Activated T-cell treated with anti-CD3 and anti-CD28 coated beads, Interleukin-2, amount 50 U/mL, for 24 hours (primary cell): ENCODE data around the gene IFNA13.
A peak's percentile ranks its signal among the peaks of the same experiment; 100 is the strongest.
"Not testable (repeated sequence)": the region's sequence is repeated elsewhere in the genome, so short reads cannot be mapped to it uniquely, and the experiment has no call there.

Source experiments
- DNase-seq: peaks from one replicate; pipeline ENCODE4 v3.0.0-alpha.2; 2020
- H3K27ac Mint-ChIP-seq: 2 replicates; pipeline ENCODE4 v1.8.0; 2020; ENCODE audit warnings: mild to moderate bottlenecking, mixed read lengths
- H3K27me3 Mint-ChIP-seq: 2 replicates; pipeline ENCODE4 v1.8.0; 2020; ENCODE audit warnings: mixed read lengths
- H3K36me3 Mint-ChIP-seq: 2 replicates; pipeline ENCODE4 v1.8.0; 2020; ENCODE audit warnings: low read depth, mixed read lengths
- H3K4me1 Mint-ChIP-seq: 2 replicates; pipeline ENCODE4 v1.8.0; 2020; ENCODE audit warnings: low read depth, mixed read lengths
- H3K4me3 Mint-ChIP-seq: 2 replicates; pipeline ENCODE4 v1.8.0; 2020; ENCODE audit warnings: mild to moderate bottlenecking, moderate library complexity, mixed read lengths
- H3K9me3 Mint-ChIP-seq: 2 replicates; pipeline ENCODE4 v1.8.0; 2020; ENCODE audit warnings: mixed read lengths

The IFNA13 gene

DNA sequence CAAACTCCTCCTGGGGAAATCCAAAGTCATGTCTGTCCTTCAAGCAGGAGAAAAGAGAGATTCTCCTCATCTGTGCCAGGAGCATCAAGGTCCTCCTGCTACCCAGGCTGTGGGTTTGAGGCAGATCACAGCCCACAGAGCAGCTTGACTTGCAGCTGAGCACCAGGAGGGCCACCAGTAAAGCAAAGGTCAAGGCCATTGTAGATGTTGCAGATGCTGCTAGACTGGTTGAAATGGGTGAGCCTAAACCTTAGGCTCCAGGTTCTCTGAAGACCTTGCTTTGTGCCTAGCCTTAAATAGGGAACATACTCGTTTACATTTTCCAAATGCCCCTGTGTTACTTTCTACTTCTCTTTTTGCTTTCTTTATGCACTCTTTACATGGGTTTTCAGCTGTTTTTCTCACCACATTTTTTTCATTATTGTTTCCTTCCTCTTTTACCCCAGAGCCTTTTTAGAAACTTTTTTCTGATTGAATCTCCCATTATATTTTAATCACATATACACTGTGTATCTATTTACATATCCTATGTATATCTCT, 17.3 kb upstream of the IFNA13 start, which contains the start of gene IFNA2:
TSS of gene IFNA2 (minus strand) at position 268 of the 540 bp plus-strand sequence. CDS start at position 199, 69 bp downstream.
- H3K27me3 Mint-ChIP-seq = peaks cover 48% of the 10 kb centered on the region
- no peaks in the 10 kb centered on the region for H3K36me3 Mint-ChIP-seq
- H3K27ac Mint-ChIP-seq = no peak within 1 kb of the TSS
- no peak within 1 kb of the TSS for H3K4me3 Mint-ChIP-seq
- peaks cover 16% of the 10 kb centered on the region for H3K4me1 Mint-ChIP-seq
- DNase-seq = no peak
- H3K9me3 Mint-ChIP-seq = no peaks in the 10 kb centered on the region

DNA sequence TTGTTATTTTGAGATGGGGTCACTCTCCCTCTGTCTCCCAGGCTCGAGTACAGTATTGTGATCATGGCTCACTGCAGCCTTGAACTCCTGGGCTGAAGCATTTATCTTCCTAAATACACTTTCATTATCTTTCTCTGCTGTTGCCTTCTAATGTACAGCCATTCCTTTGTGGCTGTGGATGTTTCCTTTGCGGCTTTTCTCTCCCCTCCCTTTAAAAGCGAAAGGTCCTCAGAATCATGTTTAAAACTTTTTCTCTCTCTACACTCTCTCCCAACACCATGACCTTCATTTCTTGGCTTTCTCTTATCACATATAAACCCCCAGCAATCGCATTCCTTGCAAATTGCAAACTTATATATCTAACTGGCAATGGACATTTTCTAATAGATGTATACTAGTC, 15.8 kb upstream of the IFNA13 start:
- no peak overlapping the region for H3K27ac Mint-ChIP-seq
- peaks cover 50% of the 10 kb centered on the region for H3K27me3 Mint-ChIP-seq

DNA sequence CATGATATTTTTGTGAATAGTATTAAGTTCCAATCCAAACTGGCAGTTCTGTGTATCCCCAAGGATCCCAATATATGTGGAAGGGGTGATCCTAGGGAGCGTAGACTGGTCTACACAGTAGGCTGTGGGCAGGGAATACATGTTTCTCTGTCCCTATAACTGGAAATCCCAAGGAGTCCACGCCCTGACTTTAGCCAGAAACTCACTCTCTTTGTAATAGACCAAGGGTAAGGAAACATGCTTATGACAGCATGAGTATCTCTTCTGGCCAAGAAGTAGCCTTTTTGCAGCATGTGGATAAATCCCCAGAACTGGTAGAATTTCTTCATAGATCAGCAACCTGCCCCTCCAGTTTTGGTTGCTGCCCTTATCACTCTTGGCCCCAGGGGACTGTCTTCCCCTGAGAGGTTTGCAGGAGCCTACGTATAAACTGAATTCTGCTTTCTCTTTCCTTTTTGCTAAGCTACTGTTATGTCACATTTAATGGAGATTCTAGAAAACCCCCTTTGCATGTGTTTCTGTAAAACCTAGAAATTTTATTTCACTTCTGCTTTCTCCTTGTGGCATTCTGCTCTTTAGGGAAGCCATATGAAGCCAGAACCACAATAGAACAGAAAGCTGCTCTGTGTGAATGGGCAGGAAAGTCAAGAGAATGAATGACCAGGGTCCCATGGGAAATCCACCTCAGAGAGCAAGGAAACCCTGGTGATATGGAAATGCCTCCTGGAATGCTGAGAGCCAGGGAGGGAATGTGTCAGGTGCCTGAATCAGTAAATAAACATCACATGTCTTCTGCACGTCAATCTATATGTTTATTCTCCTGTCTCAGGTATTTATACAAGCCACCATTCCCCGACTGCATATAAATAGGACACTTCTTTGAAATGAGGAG, 13.8 kb upstream of the IFNA13 start:
- no peaks in the 10 kb centered on the region for H3K9me3 Mint-ChIP-seq
- H3K4me1 Mint-ChIP-seq = peaks cover 16% of the 10 kb centered on the region
- peaks cover 56% of the 10 kb centered on the region for H3K27me3 Mint-ChIP-seq
- H3K4me3 Mint-ChIP-seq = no peak overlapping the region
- no peaks in the 10 kb centered on the region for H3K36me3 Mint-ChIP-seq
- no peak overlapping the region for H3K27ac Mint-ChIP-seq
- DNase-seq = no peak

More for the DNA sequence above, 15.8 kb upstream of the IFNA13 start:
- Mint-ChIP-seq H3K36me3 (no peaks in the 10 kb centered on the region), H3K4me3 (no peak overlapping the region), H3K9me3 (no peaks in the 10 kb centered on the region), H3K4me1 (peaks cover 16% of the 10 kb centered on the region)
- no peak for DNase-seq

DNA sequence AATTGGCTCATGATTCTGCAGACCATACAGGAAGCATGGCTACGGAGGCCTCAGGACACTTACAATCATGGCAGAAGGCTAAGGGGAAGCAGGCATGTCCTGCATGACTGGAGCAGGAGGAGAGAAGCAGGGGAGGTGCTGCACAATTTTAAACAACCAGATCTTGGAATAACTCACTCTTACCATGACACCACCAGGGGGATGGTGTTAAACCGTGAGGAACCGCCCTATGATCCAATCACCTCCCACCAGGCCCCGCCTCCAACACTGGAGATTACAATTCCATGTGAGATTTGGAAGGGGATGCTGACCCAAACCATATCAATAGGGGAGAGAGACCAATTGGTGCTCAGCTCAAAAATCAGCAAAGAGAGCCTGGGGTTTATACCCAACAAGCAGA, 3.6 kb upstream of the IFNA13 start:
- not testable (repeated sequence) for H3K4me3 Mint-ChIP-seq, H3K4me1 Mint-ChIP-seq, H3K9me3 Mint-ChIP-seq, H3K27ac Mint-ChIP-seq, H3K36me3 Mint-ChIP-seq, DNase-seq
- H3K27me3 Mint-ChIP-seq = peaks cover 23% of the 10 kb centered on the region

DNA sequence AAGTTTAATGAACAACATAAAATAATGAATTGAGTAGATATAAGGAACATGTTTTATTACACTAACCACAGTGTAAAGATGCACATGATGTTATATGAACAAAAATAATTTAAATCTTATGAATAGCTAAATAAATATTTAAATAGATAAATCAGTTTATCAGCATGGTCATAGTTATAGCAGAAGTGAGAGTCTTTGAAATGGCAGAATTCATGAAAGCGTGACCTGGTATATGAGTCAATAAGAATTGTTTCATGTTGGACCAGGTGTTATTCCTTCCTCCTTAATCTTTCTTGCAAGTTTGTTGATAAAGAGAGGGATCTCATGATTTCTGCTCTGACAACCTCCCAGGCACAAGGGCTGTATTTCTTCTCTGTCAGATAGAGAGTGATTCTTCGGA, 688 bp downstream of the IFNA13 start:
- not testable (repeated sequence) for H3K9me3 Mint-ChIP-seq, DNase-seq, H3K4me1 Mint-ChIP-seq, H3K36me3 Mint-ChIP-seq, H3K4me3 Mint-ChIP-seq, H3K27ac Mint-ChIP-seq
- peaks cover 42% of the 10 kb centered on the region for H3K27me3 Mint-ChIP-seq

DNA sequence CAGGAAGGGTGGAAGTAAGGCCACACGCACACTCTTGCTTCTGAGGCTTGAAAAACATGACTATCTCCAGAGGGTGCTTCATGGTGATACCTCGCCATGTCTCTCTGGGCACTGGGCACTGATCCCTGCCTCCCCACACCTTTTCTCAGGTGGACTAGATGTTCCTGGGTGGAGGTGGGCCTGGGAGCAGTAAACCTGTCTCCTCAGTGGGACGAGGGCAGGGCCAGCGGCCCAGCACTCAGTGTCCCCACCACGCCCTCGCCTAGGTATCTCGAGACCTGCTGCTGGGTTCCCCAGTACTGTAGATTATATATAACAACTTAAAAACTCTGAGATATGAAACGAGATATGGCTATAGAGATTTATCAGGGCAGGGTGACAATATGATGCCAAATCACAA, 5.6 kb downstream of the IFNA13 start:
- Mint-ChIP-seq H3K4me3 (no peak overlapping the region), H3K27me3 (peaks cover 36% of the 10 kb centered on the region), H3K36me3 (no peaks in the 10 kb centered on the region), H3K27ac (no peak overlapping the region), H3K4me1 (peaks cover 16% of the 10 kb centered on the region), H3K9me3 (no peaks in the 10 kb centered on the region)
- no peak for DNase-seq

DNA sequence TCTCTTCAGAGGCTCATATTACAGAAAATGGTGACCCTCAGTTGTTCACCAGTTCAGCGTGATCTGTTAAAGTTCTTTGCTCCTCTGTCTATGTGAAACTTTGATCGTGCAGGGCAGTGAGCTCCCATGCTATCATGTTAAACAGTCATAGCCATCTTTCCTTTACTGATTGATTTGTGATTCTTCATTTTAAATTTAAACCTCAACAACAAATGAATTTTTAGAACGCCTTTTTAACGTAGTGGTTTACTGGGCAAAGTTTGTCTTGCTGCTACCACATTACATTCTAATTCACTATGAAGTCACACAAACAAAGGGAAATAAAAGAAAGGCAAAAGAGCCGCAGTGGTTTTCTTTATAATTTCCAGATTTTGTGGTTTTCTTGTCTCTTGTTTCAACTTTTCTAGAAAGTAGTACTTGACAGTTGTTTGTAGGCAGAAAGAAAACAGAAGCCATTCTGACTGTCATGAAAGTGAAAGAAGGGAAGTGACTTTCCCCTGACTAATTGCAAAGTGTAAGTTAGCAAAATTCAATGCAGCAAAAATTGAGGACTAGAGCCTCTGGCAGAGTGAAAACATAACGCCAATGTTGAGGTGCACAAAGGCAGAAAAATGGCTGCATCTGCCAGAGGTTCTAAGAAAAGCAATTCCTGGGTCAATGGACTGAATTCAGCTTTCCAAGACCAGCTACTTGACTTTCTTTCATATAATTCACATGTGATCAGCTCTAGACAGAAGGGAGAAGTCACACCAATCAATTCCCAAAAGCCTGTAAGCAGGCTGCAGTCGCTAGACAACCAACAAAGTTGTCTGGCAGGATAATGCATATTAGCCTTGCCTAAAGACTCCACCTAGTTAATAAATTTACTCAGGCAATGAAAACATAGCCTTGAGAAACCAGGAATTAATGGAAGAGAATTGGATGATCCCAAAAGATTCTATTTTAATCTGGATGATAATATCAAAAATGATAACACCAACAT, 10.1 kb downstream of the IFNA13 start:
- no peak for DNase-seq
- peaks cover 10% of the 10 kb centered on the region for H3K9me3 Mint-ChIP-seq
- H3K27me3 Mint-ChIP-seq = peaks cover 26% of the 10 kb centered on the region
- H3K27ac Mint-ChIP-seq = peak overlapping the region; percentile 79
- H3K4me3 Mint-ChIP-seq = peak overlapping the region; percentile 49
- H3K36me3 Mint-ChIP-seq = no peaks in the 10 kb centered on the region
- peaks cover 21% of the 10 kb centered on the region for H3K4me1 Mint-ChIP-seq

DNA sequence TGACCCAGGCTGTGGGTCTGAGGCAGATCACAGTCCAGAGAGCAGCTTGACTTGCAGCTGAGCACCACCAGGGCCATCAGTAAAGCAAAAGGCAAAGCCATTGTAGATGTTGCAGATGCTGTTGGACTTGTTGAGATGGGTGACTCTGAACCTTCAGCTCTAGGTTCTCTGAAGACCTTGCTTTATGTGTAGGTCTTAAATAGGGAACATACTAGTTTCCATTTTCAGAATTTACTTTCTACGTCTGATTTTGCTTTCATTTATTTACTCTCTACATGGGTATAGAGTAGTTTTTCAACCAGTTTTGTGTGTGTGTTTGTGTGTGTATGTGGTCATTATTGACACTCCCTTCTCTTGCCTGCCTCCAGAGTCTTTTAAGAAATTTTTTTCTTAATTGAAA, 17.1 kb downstream of the IFNA13 start, which contains the start of gene IFNA6:
TSS of gene IFNA6 (minus strand) at position 101 of the 400 bp plus-strand sequence. CDS start at position 101, 0 bp downstream.
- no peak for DNase-seq
- Mint-ChIP-seq H3K27me3 (peaks cover 40% of the 10 kb centered on the region), H3K4me3 (no peak within 1 kb of the TSS), H3K4me1 (no peaks in the 10 kb centered on the region), H3K36me3 (no peaks in the 10 kb centered on the region), H3K27ac (no peak within 1 kb of the TSS), H3K9me3 (peaks cover 10% of the 10 kb centered on the region)

DNA sequence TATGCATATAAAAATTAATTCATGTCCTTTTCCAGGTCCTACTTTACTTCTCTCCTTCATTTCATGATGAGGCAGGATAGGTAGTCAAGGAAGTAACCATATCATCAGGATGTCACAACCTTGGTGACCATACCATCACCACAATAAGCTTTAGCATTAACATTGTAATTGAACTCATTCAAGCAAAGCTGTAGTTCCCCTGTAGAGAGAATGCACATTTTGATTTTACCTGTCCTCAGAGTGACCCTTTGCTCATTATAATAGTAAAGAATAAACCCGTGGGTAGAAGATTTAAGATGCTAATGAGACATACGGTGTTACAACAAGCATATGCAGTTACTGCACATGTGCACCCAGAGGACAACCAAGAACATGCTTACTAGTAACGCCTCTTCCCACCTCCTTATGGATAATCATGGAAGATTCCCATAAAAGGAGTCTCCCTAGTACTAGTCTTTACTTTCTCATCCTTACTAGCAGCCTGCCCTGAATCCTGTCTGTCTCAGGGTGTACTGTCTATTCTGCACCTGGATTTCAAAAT, 19.4 kb downstream of the IFNA13 start:
- H3K4me1 Mint-ChIP-seq = no peaks in the 10 kb centered on the region
- H3K4me3 Mint-ChIP-seq = no peak overlapping the region
- no peak overlapping the region for H3K27ac Mint-ChIP-seq
- no peak for DNase-seq
- H3K27me3 Mint-ChIP-seq = peaks cover 42% of the 10 kb centered on the region
- no peaks in the 10 kb centered on the region for H3K36me3 Mint-ChIP-seq
- H3K9me3 Mint-ChIP-seq = peaks cover under 1% of the 10 kb centered on the region

DNA sequence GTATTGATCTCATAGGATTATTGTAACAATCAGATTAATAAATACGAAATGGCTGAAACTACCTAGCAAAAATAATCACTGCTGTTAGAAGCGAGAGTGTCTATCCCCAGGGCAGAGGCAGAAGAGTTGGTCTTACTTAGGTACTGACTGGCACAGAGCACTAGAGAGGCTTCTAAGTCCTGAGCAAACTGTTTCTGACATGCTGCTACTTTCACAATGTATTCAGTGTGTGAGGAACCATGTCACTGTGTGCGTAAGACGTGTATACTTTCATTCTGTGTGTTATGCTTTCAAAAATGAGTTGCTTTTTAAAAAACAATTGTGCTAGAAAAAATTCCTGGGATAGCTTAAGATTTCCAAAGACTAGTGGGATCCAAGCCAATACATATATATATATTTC, 27.1 kb downstream of the IFNA13 start:
- H3K4me1 Mint-ChIP-seq = peaks cover 9% of the 10 kb centered on the region
- no peak overlapping the region for H3K27ac Mint-ChIP-seq
- peaks cover 2% of the 10 kb centered on the region for H3K9me3 Mint-ChIP-seq
- DNase-seq = no peak
- H3K27me3 Mint-ChIP-seq = peaks cover 33% of the 10 kb centered on the region
- H3K4me3 Mint-ChIP-seq = no peak overlapping the region
- no peaks in the 10 kb centered on the region for H3K36me3 Mint-ChIP-seq

DNA sequence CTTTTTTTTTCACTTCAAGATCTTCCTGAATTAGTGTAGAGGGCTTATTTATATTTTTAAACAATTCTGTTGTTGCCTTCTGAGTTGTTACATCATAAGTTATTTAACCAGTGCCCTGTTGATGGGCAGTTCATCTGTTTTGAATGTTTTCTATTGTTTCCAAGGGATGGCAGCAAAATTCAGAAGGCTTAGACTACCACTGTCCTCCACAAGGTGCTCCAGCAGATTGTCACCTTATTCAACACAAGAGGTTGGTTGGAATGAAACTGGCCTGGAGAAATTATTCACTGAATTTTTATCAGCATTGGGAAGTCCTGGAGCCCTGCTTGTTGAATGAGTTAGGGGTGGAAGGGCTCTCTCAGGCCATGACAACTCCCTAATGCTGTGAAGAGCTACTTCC, 31.4 kb downstream of the IFNA13 start:
- Mint-ChIP-seq H3K27ac (no peak overlapping the region), H3K27me3 (no peaks in the 10 kb centered on the region), H3K36me3 (peaks cover 35% of the 10 kb centered on the region), H3K4me1 (peaks cover 41% of the 10 kb centered on the region), H3K4me3 (peak overlapping the region; percentile 91), H3K9me3 (no peaks in the 10 kb centered on the region)
- no peak for DNase-seq

DNA sequence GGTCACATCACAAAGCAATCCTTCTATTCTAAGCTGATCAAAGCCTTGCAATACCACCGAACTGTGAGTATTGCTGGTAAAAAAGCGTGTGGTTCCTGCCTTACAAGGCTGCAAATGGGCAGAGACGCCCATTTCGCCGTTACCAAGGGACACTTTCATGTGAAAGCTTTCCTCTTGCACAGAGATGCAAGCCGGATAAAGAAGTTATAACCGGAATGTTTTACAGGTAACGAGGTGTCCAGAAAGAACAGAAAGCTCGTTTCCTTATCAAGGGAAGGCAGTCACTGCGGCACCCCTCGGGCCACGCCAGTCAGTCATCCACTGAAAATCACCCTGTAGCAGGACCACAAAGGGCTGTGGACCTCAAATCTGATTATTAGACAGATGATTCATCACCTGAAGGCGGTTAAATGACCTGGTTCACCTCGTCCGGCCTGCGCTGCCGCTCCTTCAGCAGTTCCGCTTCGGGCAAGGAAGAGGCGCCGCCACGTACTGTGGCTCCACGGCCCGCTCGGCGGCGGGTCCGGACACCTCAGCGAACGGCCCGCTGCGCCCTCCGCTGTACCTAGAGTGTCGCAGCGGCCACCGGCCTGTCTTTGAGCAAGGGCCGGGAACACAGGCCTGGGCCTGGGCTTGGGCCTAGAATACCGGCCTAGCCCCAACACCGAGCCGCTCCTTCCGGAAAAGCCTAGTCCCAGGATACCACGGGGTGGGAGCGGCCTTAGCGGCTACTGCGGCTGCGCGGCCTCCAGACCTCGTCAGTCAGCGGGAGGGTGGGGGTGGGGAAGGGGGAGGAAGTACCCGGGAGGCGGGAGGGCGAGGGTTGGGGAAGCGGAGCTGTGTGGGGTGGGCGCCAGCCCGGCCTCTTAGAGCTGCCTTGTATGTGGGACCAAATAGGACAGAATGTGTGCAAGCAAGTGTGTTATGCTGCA, 32.9 kb downstream of the IFNA13 start, which contains the start of gene KLHL9:
TSS of gene KLHL9 (minus strand) at position 704 of the 932 bp plus-strand sequence. CDS start at position 159, 545 bp downstream.
- Mint-ChIP-seq H3K27ac (peak within 1 kb of the TSS; percentile 97), H3K4me3 (peak within 1 kb of the TSS; percentile 91), H3K27me3 (no peaks in the 10 kb centered on the region), H3K36me3 (peaks cover 48% of the 10 kb centered on the region), H3K9me3 (no peaks in the 10 kb centered on the region), H3K4me1 (peaks cover 55% of the 10 kb centered on the region)
- DNase-seq = peak; percentile 91

DNA sequence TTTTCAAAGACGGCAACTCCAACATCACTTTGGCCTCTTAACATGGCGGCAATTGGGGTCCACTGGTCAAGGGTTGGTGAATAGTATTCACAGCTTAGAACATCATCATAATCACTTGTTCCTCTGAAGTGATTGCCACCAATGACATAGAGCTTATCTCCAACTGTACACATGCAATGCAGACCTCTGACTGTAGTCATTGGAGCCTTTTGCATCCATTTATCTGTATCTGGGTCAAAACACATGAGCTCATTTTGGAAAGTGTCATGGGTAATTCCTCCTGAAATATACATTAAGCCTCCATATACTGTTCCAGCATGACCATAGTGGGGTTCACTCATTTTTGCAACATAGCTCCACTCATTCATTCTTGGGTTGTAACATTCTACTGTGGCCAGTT, 34.6 kb downstream of the IFNA13 start:
- Mint-ChIP-seq H3K4me1 (peaks cover 65% of the 10 kb centered on the region), H3K27ac (peak overlapping the region; percentile 97), H3K9me3 (no peaks in the 10 kb centered on the region), H3K4me3 (peak overlapping the region; percentile 91), H3K27me3 (no peaks in the 10 kb centered on the region), H3K36me3 (peaks cover 54% of the 10 kb centered on the region)
- no peak for DNase-seq
